ENCODE results near the gene LRRC8C. TPM values are rescaled to one million over a fixed set of nuclear protein-coding genes. Genes with fewer than 3 reads are reported as not detected.

The LRRC8C gene
- total RNA-seq, 1 experiment from 2014 or later: 8.4 TPM

DNA sequence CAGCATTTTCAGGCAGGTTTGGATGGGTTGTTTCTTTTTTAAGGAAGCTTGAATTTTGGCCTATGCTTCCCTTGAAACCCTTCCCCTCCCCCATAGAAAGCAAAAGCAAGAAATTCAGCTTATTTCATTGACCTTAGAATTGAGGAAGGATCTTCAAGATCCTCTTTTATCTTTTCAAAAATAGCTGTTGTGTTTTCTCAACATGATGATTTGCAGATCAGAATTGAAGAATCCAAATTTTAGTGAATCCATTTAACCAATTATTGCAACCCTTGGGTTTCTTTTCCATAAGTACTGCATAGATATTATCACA lies 73.7 kb downstream of the LRRC8C start:
- ChIA-PET POLR2A (no interaction called here), CTCF (no interaction called here), RAD21 (ENCODE audit: low non-redundant PET in 1 of 2, low total read pairs in 2 of 2, uncharacterized antibody in 2 of 2, unreplicated experiment in 2 of 2) (no interaction called here)
- TF ChIP-seq REST (IDR thresholded peaks at IDR 0.05; ENCODE audit: low read depth): no peak
- TF ChIP-seq FOSL1 (IDR thresholded peaks at IDR 0.05; ENCODE audit: low read depth): no peak
- TF ChIP-seq CEBPB (IDR thresholded peaks at IDR 0.05; ENCODE audit: low read depth): no peak
- no peak for TF ChIP-seq CTCF (IDR thresholded peaks at IDR 0.05 in 2 of 3, conservative IDR thresholded peaks at IDR 0.05 in 1 of 3; ENCODE audit: borderline replicate concordance in 1 of 3, insufficient read depth in 1 of 3, low read depth in 2 of 3, low read length in 2 of 3)
- TF ChIP-seq SRF (IDR thresholded peaks at IDR 0.05; ENCODE audit: low read depth): no peak
- TF ChIP-seq ATF3 (IDR thresholded peaks at IDR 0.05): no peak
- TF ChIP-seq CBX3 (IDR thresholded peaks at IDR 0.05; ENCODE audit: low read depth): no peak
- no peak for TF ChIP-seq YY1 (IDR thresholded peaks at IDR 0.05; ENCODE audit: extremely low read depth, insufficient replicate concordance, low read depth, low read length)
- no peak for TF ChIP-seq JUND (IDR thresholded peaks at IDR 0.05)
- no peak for TF ChIP-seq EZH2 (IDR thresholded peaks at IDR 0.05)
- TF ChIP-seq EGR1 (IDR thresholded peaks at IDR 0.05; ENCODE audit: low read depth): no peak
- no peak for TF ChIP-seq POLR2A (IDR thresholded peaks at IDR 0.05; ENCODE audit: borderline replicate concordance, extremely low read depth, insufficient read depth, insufficient read length)
- no peak for TF ChIP-seq ELF1 (IDR thresholded peaks at IDR 0.05; ENCODE audit: borderline replicate concordance, low read depth)
- no peak for TF ChIP-seq MAX (IDR thresholded peaks at IDR 0.05)
- no peak for TF ChIP-seq ZFX (IDR thresholded peaks at IDR 0.05)
- Histone ChIP-seq H3K36me3 (ENCODE audit: control insufficient read depth in 1 of 2, insufficient read depth in 2 of 2, low read length in 2 of 2) (no peaks in the 10 kb centered on the region), H3K9me2 (ENCODE audit: insufficient read depth) (no peaks in the 10 kb centered on the region), H3K27ac (ENCODE audit: low read depth, low read length) (no peak overlapping the region), H3K9ac (ENCODE audit: low read length) (no peak overlapping the region), H3K4me2 (ENCODE audit: low read length) (no peak overlapping the region), H3K27me3 (ENCODE audit: insufficient read depth, low read length) (no peaks in the 10 kb centered on the region), H2AFZ (ENCODE audit: low read depth, low read length, poor library complexity, severe bottlenecking) (no peak overlapping the region), H3K9me3 (ENCODE audit: control insufficient read depth in 1 of 2, insufficient read depth in 1 of 2, low read depth in 1 of 2, low read length in 2 of 2) (no peaks in the 10 kb centered on the region), H3K4me1 (ENCODE audit: control insufficient read depth in 1 of 2, insufficient read depth in 2 of 2, low read length in 2 of 2) (no peaks in the 10 kb centered on the region), H4K20me1 (ENCODE audit: insufficient read depth) (no peaks in the 10 kb centered on the region), H3K79me2 (ENCODE audit: insufficient read depth, low read length) (no peaks in the 10 kb centered on the region), H3K4me3 (replicated peaks in 1 of 2; ENCODE audit: low read depth in 1 of 2, low read length in 2 of 2) (no peak overlapping the region)
- no peak for DNase-seq (ENCODE audit: low read depth, low spot score)
- intact Hi-C loops (cut with micrococcal nuclease): no loop called here
- BruUV-seq (replicated peaks): no TSS peak
- ATAC-seq: no peak

Measured in HCT116 (cell line).